ENCODE data around the gene EML5.

EML5 gene

GRCh38 chr14:88613552-88614010 is 179.2 kb downstream of the EML5 start:
- DNase-seq: no peak

- no peak for DNase-seq
These were observed 179.8 kb downstream of the EML5 start for GRCh38 chr14:88612981-88613380.

- no peak for DNase-seq
These were observed 180.9 kb downstream of the EML5 start for GRCh38 chr14:88611878-88612277.

DNA sequence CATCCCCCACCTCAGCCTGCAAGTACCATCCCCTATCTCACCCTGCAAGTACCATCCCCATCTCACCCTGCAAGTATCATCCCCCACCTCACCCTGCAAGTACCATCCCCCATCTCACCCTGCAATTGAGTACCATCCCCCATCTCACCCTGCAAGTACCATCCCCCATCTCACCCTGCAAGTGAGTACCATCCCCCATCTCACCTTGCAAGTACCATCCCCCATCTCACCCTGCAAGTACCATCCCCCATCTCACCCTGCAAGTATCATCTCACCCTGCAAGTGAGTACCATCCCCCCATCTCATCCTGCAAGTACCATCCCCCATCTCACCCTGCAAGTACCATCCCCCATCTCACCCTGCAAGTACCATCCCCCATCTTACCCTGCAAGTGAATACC is 184.9 kb downstream of the EML5 start:
- DNase-seq: no peak

GRCh38 chr14:88605594-88605993 is 187.2 kb downstream of the EML5 start:
- DNase-seq: no peak

DNA sequence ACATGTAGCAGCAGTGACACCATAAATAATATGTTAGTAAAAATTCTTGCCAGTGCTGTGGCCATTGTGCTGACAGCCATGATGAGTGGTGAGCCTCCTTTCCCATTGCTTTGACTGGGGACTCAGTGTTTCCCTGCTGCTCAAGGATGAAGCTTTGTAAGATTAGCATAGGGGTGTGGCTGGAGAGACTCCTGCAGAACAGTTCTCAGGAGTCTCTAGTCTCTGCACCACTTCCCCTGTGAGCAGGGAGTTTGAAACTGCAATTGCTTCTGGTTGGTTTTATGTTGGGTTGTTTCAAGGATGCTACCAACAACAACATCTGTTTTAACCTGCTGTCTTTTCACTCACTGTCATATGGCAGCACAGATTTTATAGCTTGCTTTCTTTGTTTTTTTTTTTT is 188.5 kb downstream of the EML5 start:
- no peak for DNase-seq

DNA sequence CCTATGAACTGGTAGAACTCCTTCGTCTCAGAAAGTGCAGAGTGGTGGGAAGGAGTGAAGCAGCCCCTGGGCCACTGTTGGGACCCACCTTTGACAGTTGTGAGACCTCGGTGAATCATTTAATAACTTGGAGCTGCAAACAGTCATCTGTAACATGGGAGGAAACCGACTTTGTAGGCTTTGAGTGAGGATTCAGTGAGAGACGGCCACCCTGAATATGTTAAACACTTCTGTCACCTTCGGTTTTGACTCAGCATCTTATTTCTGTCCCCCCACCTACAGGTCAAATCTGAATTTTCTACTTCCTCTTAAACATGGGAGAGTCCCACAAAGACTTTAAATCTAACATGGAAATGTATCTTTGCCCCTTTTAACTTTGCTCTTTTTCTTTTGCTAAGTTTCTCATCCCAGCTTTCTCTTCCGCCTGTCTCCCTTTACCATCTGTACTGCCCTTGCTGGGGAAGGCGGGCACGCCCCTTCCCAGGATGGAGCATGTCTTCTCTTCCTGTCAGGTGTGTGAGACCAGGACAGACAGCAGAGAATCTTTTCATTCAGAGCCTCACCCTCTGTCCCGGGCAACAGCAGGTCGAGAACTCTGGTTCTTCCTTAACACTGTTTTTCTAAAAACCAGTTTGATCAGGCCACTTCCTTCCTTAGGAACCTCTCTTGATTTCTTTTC is 192.9 kb downstream of the EML5 start:
- DNase-seq: no peak

DNA sequence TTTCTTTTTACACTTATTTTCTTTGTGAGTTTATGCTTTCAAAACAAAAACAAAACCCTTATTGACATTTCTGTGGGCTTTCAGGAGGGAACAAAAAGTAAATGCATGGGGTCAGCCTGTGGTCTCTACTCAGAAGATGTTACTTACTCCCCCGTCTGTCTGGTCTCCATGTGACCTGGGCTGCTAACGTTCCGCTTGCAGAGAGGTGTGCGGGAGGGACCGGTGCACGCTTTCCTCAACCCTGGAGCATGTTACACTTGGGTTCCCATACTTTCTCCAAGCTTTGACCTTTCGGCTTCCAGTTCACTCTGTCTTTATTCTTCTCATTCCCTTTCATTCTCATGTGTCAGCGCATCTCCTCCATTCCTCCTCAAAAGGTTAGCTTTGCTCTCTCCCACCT is 193.4 kb downstream of the EML5 start:
- no peak for DNase-seq

GRCh38 chr14:88598097-88598675 is 194.6 kb downstream of the EML5 start:
- DNase-seq: no peak

GRCh38 chr14:88597601-88598000 is 195.2 kb downstream of the EML5 start:
- no peak for DNase-seq

- DNase-seq: no peak
These were observed 195.7 kb downstream of the EML5 start for GRCh38 chr14:88597038-88597437.

GRCh38 chr14:88592031-88592430 is 200.7 kb downstream of the EML5 start:
- DNase-seq: no peak

GRCh38 chr14:88590173-88590572 is 202.6 kb downstream of the EML5 start:
- DNase-seq: no peak

- DNase-seq: no peak
These were observed 204.7 kb downstream of the EML5 start for GRCh38 chr14:88588081-88588480.

- DNase-seq: no peak
These were observed 208.3 kb downstream of the EML5 start for GRCh38 chr14:88584451-88584850.

- no peak for DNase-seq
These were observed 216.5 kb downstream of the EML5 start for GRCh38 chr14:88576222-88576621.

GRCh38 chr14:88572117-88572516 is 220.6 kb downstream of the EML5 start:
- no peak for DNase-seq

- DNase-seq: no peak
These were observed 224.6 kb downstream of the EML5 start for GRCh38 chr14:88568196-88568595.

GRCh38 chr14:88565427-88565826 is 227.3 kb downstream of the EML5 start:
- DNase-seq: no peak

GRCh38 chr14:88563845-88564244 is 228.9 kb downstream of the EML5 start:
- DNase-seq: no peak

- peak; percentile 85 for DNase-seq
These were observed 229.7 kb downstream of the EML5 start, which contains the start of gene ZC3H14 for GRCh38 chr14:88562831-88563686. TSS of gene ZC3H14 (plus strand) at chr14:88563037. CDS start at chr14:88563134, 97 bp downstream.

GRCh38 chr14:88562532-88562830 is 230.3 kb downstream of the EML5 start:
- no peak for DNase-seq
